ENCODE measurements around the gene MEIS1.

DNA sequence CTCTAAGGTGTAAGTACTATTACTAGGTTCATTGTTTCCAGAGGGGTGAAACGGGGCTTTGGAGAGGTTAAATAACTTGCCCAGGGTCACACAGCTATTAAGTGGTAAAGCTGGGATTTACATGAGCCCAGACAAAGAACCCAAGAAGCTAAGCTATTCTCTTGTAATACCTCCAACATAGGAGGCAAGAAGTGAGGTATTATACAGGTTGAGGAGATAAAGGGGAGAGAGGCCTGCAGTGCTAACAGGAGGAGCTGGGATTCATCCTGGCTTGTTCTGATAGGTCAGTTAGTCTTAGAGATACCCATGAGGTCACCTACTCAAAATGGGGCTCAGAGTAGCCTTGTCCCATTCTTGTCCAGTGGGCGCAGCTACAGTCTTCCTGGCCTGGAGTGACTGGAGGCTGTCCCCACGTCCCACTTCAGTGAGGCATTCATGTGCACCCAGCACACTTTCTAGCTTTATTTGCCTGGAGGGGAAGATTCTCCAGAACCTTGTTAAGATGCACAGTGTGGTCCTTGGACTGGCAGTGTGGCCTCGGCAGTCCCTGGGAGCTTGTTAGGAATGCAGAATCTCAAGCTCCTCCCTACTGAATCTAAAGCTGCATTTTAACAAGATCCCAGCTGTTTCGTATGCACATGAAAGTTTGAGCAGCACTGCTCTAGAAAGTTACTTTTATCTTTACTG lies 63.5 kb downstream of the MEIS1 start:
- TF ChIP-seq, protein P1, sequence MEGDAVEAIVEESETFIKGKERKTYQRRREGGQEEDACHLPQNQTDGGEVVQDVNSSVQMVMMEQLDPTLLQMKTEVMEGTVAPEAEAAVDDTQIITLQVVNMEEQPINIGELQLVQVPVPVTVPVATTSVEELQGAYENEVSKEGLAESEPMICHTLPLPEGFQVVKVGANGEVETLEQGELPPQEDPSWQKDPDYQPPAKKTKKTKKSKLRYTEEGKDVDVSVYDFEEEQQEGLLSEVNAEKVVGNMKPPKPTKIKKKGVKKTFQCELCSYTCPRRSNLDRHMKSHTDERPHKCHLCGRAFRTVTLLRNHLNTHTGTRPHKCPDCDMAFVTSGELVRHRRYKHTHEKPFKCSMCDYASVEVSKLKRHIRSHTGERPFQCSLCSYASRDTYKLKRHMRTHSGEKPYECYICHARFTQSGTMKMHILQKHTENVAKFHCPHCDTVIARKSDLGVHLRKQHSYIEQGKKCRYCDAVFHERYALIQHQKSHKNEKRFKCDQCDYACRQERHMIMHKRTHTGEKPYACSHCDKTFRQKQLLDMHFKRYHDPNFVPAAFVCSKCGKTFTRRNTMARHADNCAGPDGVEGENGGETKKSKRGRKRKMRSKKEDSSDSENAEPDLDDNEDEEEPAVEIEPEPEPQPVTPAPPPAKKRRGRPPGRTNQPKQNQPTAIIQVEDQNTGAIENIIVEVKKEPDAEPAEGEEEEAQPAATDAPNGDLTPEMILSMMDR (conservative IDR thresholded peaks at IDR 0.05; ENCODE audit: low read depth, low read length), result no peak
- TF ChIP-seq EZH2phosphoT487 (IDR thresholded peaks at IDR 0.05; ENCODE audit: borderline replicate concordance, low read length) (no peak), EZH2 (IDR thresholded peaks at IDR 0.05; ENCODE audit: low read length, unreplicated experiment) (no peak)
